Measurements from ENCODE around the gene MTPN.

The MTPN gene

DNA sequence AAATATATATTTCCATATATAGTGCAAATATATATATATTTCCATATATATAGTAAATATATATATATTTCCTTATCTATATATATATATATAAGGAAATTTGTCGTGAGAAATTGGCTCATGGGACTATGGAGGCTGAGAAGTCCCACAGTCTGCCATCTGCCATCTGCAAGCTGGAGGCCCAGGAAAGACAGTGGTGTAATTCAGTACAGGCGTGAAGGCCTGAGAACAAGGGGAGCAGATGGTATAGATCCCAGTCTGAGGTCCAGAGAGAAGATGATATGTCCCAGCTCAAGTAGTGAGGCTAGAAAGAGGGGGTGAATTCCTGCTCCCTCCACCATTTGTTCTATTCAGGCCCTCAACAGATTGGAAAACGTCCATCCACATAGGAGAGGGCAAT is 78.9 kb downstream of the MTPN start:
- DNase-seq (ENCODE audit: low read depth), result no peak
- TF ChIP-seq, protein P1, sequence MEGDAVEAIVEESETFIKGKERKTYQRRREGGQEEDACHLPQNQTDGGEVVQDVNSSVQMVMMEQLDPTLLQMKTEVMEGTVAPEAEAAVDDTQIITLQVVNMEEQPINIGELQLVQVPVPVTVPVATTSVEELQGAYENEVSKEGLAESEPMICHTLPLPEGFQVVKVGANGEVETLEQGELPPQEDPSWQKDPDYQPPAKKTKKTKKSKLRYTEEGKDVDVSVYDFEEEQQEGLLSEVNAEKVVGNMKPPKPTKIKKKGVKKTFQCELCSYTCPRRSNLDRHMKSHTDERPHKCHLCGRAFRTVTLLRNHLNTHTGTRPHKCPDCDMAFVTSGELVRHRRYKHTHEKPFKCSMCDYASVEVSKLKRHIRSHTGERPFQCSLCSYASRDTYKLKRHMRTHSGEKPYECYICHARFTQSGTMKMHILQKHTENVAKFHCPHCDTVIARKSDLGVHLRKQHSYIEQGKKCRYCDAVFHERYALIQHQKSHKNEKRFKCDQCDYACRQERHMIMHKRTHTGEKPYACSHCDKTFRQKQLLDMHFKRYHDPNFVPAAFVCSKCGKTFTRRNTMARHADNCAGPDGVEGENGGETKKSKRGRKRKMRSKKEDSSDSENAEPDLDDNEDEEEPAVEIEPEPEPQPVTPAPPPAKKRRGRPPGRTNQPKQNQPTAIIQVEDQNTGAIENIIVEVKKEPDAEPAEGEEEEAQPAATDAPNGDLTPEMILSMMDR (conservative IDR thresholded peaks at IDR 0.05; ENCODE audit: low read length), result no peak
- no peak overlapping the region for H3K4me3 ChIP-seq (ENCODE audit: low read length)

DNA sequence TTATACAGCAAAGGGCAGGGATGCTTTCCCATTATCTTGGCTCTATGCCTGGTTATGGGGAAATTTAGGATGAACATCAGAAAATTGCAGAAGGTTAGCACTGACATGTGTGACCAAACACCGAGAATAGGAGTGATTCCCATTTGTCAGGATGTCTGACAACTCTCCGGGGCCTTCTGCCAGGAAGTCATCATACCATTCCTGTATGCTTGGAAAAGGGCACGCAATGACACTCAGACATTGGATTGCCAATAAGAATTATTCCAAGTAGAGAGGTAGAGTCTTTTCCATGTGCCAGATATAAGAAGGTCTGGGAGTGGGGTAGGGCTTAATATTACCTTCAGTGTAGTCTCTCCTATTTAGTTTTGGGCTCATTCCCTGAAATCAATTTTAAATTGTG is 82.3 kb downstream of the MTPN start:
- H3K4me3 ChIP-seq (ENCODE audit: low read length), result no peak overlapping the region
- no peak for DNase-seq (ENCODE audit: low read depth)
- TF ChIP-seq, protein P1 (conservative IDR thresholded peaks at IDR 0.05; ENCODE audit: low read length), result no peak

- TF ChIP-seq, protein P1 (conservative IDR thresholded peaks at IDR 0.05; ENCODE audit: low read length), result no peak
- no peak for DNase-seq (ENCODE audit: low read depth)
- no peak overlapping the region for H3K4me3 ChIP-seq (ENCODE audit: low read length)
Measured at GRCh38 chr7:135889823-135890222, 87.3 kb downstream of the MTPN start.

GRCh38 chr7:135888740-135889139 is 88.4 kb downstream of the MTPN start:
- no peak overlapping the region for H3K4me3 ChIP-seq (ENCODE audit: low read length)
- DNase-seq (ENCODE audit: low read depth), result peak; percentile 5
- TF ChIP-seq, protein P1 (conservative IDR thresholded peaks at IDR 0.05; ENCODE audit: low read length), result no peak

DNA sequence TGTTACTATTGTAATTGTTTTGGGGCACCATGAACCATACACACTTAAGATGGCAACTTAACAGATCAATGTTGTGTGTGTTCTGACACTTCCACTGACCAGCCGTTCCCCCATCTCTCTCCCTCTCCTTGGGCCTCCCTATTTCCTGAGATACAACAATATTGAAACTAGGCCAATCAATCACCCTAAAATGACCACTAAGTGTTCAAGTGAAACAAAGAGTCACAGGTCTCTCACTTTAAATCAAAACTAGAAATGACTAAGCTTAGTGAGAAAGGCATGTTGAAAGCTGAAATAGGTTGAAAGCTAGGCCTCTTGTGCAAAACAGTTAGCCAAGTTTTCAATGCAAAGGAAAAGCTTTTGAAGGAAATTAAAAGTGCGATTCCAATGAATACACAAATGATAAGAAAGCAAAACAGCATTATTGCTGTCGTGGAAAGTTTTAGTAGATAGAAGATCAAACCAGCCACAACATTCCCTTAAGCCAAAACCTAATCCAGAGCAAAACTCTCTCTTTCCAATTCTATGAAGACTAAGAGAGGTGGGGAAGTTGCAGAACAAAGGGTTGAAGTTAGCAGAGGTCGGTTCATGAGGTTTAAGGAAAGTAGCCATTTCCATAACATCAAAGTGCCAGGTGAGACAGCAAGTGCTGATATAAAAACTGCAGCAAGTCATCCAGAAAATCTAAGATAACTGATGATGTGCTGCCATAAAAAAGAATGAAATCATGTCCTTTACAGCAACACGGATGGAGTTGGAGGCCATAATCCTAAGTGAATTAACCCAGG is 90.6 kb downstream of the MTPN start:
- DNase-seq (ENCODE audit: low read depth), result no peak
- H3K4me3 ChIP-seq (ENCODE audit: low read length), result no peak overlapping the region
- TF ChIP-seq, protein P1 (conservative IDR thresholded peaks at IDR 0.05; ENCODE audit: low read length), result no peak

DNA sequence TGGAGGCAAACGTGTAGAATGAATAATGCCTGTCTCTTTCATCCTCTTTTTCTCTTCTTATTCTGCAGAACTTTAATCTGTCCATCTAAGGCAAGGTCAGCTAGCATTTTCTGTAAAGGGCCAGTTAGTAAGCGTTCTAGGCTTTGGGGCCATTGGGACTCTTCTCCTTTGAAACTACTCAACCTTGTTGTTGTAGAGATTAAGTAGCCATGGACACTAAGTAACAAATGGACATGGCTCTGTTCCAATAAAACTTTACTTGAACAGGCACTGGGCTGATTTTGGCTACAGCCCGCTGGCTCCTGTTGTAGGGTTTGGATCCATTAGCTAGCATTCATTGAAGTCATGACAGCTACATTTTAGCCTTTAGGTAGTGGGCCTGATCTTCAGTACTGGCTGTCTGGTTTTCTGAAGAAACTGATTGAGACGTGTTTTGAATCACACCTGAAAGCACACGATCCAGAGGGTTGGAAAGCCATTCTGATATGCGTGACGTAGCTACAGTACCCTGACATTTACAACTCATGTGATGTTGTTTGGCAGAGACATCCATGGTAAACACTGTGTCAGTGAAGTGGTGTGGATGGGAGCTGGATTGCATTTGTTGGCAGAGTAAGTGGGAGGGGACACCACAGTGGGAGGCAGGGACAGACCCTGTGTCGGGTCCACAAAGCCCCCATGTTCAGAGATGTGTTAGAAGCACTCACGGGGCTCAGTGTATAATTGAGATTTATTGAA is 92.5 kb downstream of the MTPN start:
- no peak for DNase-seq (ENCODE audit: low read depth)
- TF ChIP-seq, protein P1 (conservative IDR thresholded peaks at IDR 0.05; ENCODE audit: low read length), result no peak
- no peak overlapping the region for H3K4me3 ChIP-seq (ENCODE audit: low read length)

DNA sequence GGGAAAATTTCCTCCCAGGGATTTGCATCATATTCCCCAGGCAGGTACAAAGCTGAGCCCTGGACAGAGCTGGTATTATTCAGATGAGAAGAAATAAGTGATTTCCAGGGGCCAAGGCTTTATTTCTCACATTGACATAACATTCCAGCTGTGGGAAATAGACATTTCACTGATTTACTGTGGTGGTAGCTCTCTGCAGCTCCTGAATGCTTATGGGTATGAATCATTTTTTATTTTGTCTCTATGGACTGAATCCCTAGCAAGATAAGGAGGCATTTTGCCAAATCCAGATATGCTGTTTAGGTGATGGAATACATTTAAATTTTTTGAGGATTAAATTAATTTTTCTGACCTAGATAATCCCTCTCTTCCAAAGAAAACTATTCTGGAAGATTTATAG is 97.9 kb downstream of the MTPN start:
- H3K4me3 ChIP-seq (ENCODE audit: low read length), result no peak overlapping the region
- TF ChIP-seq, protein P1 (conservative IDR thresholded peaks at IDR 0.05; ENCODE audit: low read length), result no peak
- peak; percentile 18 for DNase-seq (ENCODE audit: low read depth)
